ENCODE measurements around the gene C2CD2. TPM values are rescaled to one million over a fixed set of nuclear protein-coding genes. Genes with fewer than 3 reads are reported as not detected.

C2CD2 gene
- total RNA-seq, 1 experiment from 2014 or later, result 12.6 TPM

DNA sequence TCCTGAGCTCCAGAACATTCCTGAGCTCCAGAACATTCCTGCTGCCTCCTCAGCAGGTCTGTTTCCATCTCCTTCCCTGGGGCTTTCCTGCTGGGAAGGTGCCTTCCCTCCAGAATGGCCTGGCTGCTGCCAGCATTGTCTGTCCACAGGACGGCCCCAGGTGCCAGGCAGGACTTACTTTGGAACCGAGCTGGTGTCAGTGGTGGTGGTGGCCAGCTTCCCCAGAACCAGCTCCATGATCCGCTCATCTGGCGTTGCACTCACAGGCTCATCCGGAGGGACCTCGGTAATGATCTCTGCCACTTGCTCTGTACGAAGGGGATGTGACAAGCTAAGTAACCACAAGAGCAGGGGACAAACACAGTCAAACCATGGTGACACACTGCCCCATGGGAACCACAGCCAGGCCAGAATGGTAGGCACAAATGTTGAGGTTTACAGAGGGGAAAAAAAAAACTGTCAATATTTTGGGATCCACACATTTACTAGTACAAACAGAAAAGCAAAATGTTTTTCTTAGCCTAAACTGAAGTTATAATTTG, 116.0 kb downstream of the C2CD2 start:
- intact Hi-C loops (cut with micrococcal nuclease; ENCODE audit: unreplicated experiment), result no loop called here
- CTCF ChIA-PET, result no interaction called here
- POLR2A ChIA-PET, result no interaction called here

DNA sequence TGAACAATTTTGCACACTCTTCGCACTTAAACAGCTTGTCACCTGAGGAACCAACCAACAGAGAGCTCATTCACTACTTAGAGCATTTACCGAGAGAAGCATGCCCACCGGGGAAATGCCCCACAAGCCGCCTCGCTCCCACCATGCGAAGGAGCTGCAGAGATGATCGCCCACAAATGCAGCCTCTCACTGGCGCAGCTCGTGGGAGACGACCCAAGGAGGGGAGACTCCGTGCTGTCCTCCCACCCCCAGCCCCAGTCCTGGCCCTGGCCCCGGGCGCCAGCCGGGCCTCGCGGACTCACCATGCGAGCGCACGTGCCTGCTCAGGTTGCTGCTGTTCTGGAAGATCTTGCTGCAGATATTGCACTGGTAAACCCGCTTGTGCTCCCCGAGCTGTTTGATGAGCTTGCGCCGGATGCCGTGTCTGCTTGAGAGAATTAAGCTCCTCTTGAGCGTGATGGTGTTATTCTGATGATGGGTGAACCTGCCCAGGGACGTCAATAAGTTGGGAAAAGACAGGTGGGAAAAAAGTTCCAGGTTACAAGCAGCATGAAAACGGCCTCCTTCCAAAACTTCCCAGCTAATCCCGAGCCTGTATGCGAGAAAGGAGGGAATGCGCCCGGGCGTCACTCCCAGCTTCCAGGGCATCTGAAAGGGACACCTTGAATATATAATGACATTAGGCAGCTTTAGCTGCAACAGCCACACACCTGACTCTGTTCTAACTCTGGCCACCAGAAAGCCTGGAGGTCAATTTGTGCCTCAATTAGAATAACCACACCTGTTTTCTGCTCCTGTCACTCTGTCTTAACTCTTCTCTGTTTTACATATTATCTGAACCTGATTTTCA, 117.4 kb downstream of the C2CD2 start:
- Mint-ChIP-seq H3K9me3 (ENCODE audit: unreplicated experiment) (peaks cover 15% of the 10 kb centered on the region), H3K27ac (ENCODE audit: unreplicated experiment) (peak overlapping the region; percentile 31), H3K4me3 (ENCODE audit: unreplicated experiment) (no peak overlapping the region), H3K36me3 (ENCODE audit: insufficient read depth, unreplicated experiment) (peaks cover 18% of the 10 kb centered on the region), H3K4me1 (ENCODE audit: low read depth, unreplicated experiment) (peaks cover 6% of the 10 kb centered on the region), H3K27me3 (ENCODE audit: insufficient read depth, unreplicated experiment) (no peaks in the 10 kb centered on the region)
- Histone ChIP-seq H3K4me1 (no peaks in the 10 kb centered on the region), H3K9me3 (peaks cover 10% of the 10 kb centered on the region), H3K36me3 (ENCODE audit: control insufficient read depth, insufficient read depth, low read length) (no peaks in the 10 kb centered on the region; the same call in 1 of the 2 replicates), H3K4me3 (ENCODE audit: low read depth, low read length) (no peak overlapping the region), H3K27me3 (replicated peaks; ENCODE audit: control insufficient read depth, insufficient read depth, low read length) (no peaks in the 10 kb centered on the region)
- DNase-seq, result no peak
- intact Hi-C loops (cut with micrococcal nuclease; ENCODE audit: unreplicated experiment), result no loop called here
- no TSS peak for BruUV-seq (replicated peaks)
- TF ChIP-seq, protein P1, sequence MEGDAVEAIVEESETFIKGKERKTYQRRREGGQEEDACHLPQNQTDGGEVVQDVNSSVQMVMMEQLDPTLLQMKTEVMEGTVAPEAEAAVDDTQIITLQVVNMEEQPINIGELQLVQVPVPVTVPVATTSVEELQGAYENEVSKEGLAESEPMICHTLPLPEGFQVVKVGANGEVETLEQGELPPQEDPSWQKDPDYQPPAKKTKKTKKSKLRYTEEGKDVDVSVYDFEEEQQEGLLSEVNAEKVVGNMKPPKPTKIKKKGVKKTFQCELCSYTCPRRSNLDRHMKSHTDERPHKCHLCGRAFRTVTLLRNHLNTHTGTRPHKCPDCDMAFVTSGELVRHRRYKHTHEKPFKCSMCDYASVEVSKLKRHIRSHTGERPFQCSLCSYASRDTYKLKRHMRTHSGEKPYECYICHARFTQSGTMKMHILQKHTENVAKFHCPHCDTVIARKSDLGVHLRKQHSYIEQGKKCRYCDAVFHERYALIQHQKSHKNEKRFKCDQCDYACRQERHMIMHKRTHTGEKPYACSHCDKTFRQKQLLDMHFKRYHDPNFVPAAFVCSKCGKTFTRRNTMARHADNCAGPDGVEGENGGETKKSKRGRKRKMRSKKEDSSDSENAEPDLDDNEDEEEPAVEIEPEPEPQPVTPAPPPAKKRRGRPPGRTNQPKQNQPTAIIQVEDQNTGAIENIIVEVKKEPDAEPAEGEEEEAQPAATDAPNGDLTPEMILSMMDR (IDR thresholded peaks at IDR 0.05; ENCODE audit: insufficient read depth in 1 of 2, low read depth in 1 of 2, low read length in 1 of 2, severe bottlenecking in 1 of 2, unreplicated experiment in 1 of 2), result no peak
- ChIA-PET CTCF (no interaction called here), POLR2A (no interaction called here)

More for the DNA sequence above, 116.0 kb downstream of the C2CD2 start:
- Mint-ChIP-seq H3K4me1 (ENCODE audit: low read depth, unreplicated experiment) (peaks cover 6% of the 10 kb centered on the region), H3K27ac (ENCODE audit: unreplicated experiment) (no peak overlapping the region), H3K9me3 (ENCODE audit: unreplicated experiment) (peaks cover 19% of the 10 kb centered on the region), H3K36me3 (ENCODE audit: insufficient read depth, unreplicated experiment) (peaks cover 18% of the 10 kb centered on the region), H3K4me3 (ENCODE audit: unreplicated experiment) (no peak overlapping the region), H3K27me3 (ENCODE audit: insufficient read depth, unreplicated experiment) (no peaks in the 10 kb centered on the region)
- Histone ChIP-seq H3K9me3 (peaks cover 10% of the 10 kb centered on the region), H3K4me3 (ENCODE audit: low read depth, low read length) (no peak overlapping the region), H3K36me3 (ENCODE audit: control insufficient read depth, insufficient read depth, low read length) (no peaks in the 10 kb centered on the region; the same call in 1 of the 2 replicates), H3K27me3 (replicated peaks; ENCODE audit: control insufficient read depth, insufficient read depth, low read length) (no peaks in the 10 kb centered on the region), H3K4me1 (no peaks in the 10 kb centered on the region)
- TF ChIP-seq, protein P1 (IDR thresholded peaks at IDR 0.05; ENCODE audit: insufficient read depth in 1 of 2, low read depth in 1 of 2, low read length in 1 of 2, severe bottlenecking in 1 of 2, unreplicated experiment in 1 of 2), result no peak
- BruUV-seq (replicated peaks), result no TSS peak
- no peak for DNase-seq

- Histone ChIP-seq H3K9me3 (peaks cover 3% of the 10 kb centered on the region), H3K36me3 (ENCODE audit: control insufficient read depth, insufficient read depth, low read length) (no peaks in the 10 kb centered on the region; the same call in 1 of the 2 replicates), H3K4me1 (no peaks in the 10 kb centered on the region), H3K4me3 (ENCODE audit: low read depth, low read length) (no peak overlapping the region), H3K27me3 (replicated peaks; ENCODE audit: control insufficient read depth, insufficient read depth, low read length) (no peaks in the 10 kb centered on the region)
- Mint-ChIP-seq H3K27me3 (ENCODE audit: insufficient read depth, unreplicated experiment) (no peaks in the 10 kb centered on the region), H3K4me1 (ENCODE audit: low read depth, unreplicated experiment) (peaks cover 6% of the 10 kb centered on the region), H3K4me3 (ENCODE audit: unreplicated experiment) (no peak overlapping the region), H3K27ac (ENCODE audit: unreplicated experiment) (peak overlapping the region; percentile 31), H3K36me3 (ENCODE audit: insufficient read depth, unreplicated experiment) (peaks cover 18% of the 10 kb centered on the region), H3K9me3 (ENCODE audit: unreplicated experiment) (peaks cover 8% of the 10 kb centered on the region)
- CTCF ChIA-PET, result no interaction called here
- no TSS peak for BruUV-seq (replicated peaks)
- intact Hi-C loops (cut with micrococcal nuclease; ENCODE audit: unreplicated experiment), result no loop called here
- TF ChIP-seq, protein P1 (IDR thresholded peaks at IDR 0.05; ENCODE audit: insufficient read depth in 1 of 2, low read depth in 1 of 2, low read length in 1 of 2, severe bottlenecking in 1 of 2, unreplicated experiment in 1 of 2), result no peak
- no peak for DNase-seq
- POLR2A ChIA-PET, result no interaction called here
Observed at GRCh38 chr21:41835711-41836154, 118.1 kb downstream of the C2CD2 start.

Other genes with a start within 250 kb of the C2CD2 start
- 24.1 and 25.4 TPM in 2 replicates for gene RIPK4, start 187.0 kb downstream of the C2CD2 start, total RNA-seq (2022)
- gene PRDM15, start 74.7 kb downstream of the C2CD2 start, total RNA-seq (2022), result 5.6 and 8.2 TPM in 2 replicates
- gene ZBTB21, start 56.3 kb upstream of the C2CD2 start, total RNA-seq (2022), result 21.4 and 23.3 TPM in 2 replicates
- 0.20 and 0.21 TPM in 2 replicates for gene UMODL1, start 117.3 kb upstream of the C2CD2 start, total RNA-seq (2022)

Data from Caco-2 (cell line).